ENCODE results near the gene MLYCD.
"Not testable (repeated sequence)": the region's sequence is repeated elsewhere in the genome, so short reads cannot be mapped to it uniquely, and the experiment has no call there.

Gene MLYCD

GRCh38 chr16:83940630-83941378, 41.9 kb downstream of the MLYCD start:
- no peak overlapping the region for H3K4me3 ChIP-seq (ENCODE audit: low read depth, low read length)
- no peak for TF ChIP-seq CTCF (IDR thresholded peaks at IDR 0.05; ENCODE audit: low read depth, low read length)

- H3K4me3 ChIP-seq (ENCODE audit: low read depth, low read length), result not testable (repeated sequence)
Measured at GRCh38 chr16:83941546-83941945, 42.6 kb downstream of the MLYCD start.

GRCh38 chr16:83942074-83942473, 43.2 kb downstream of the MLYCD start:
- no peak overlapping the region for H3K4me3 ChIP-seq (ENCODE audit: low read depth, low read length)
- no peak for TF ChIP-seq CTCF (IDR thresholded peaks at IDR 0.05; ENCODE audit: low read depth, low read length)

- no peak for TF ChIP-seq CTCF (IDR thresholded peaks at IDR 0.05; ENCODE audit: low read depth, low read length)
Measured at GRCh38 chr16:83942815-83943515, 44.0 kb downstream of the MLYCD start.

GRCh38 chr16:83943516-83944050, 44.7 kb downstream of the MLYCD start:
- TF ChIP-seq CTCF (IDR thresholded peaks at IDR 0.05; ENCODE audit: low read depth, low read length), result no peak
- no peak overlapping the region for H3K4me3 ChIP-seq (ENCODE audit: low read depth, low read length)

More at GRCh38 chr16:83942815-83943515, 44.0 kb downstream of the MLYCD start:
- H3K4me3 ChIP-seq (ENCODE audit: low read depth, low read length), result no peak overlapping the region

GRCh38 chr16:83945587-83945986, 46.7 kb downstream of the MLYCD start:
- no peak for TF ChIP-seq CTCF (IDR thresholded peaks at IDR 0.05; ENCODE audit: low read depth, low read length)
- H3K4me3 ChIP-seq (ENCODE audit: low read depth, low read length), result no peak overlapping the region

- H3K4me3 ChIP-seq (ENCODE audit: low read depth, low read length), result no peak overlapping the region
- no peak for TF ChIP-seq CTCF (IDR thresholded peaks at IDR 0.05; ENCODE audit: low read depth, low read length)
Measured at GRCh38 chr16:83946154-83946780, 47.4 kb downstream of the MLYCD start.
